Pancreas (tissue), 10 donors: ENCODE results near the gene LRRC3. TPM values are rescaled to one million over a fixed set of nuclear protein-coding genes. Genes with fewer than 3 reads are reported as not detected.
A peak's percentile ranks its signal among the peaks of the same experiment; 100 is the strongest.
"Not testable (repeated sequence)": the region's sequence is repeated elsewhere in the genome, so short reads cannot be mapped to it uniquely, and the experiment has no call there.

ENCODE experiments used
- ATAC-seq, 4 donors: fragments of 200-7000 bp; cut with Tn5 transposase; one replicate each; pipeline versions ENCODE4 v1.8.0 to v1.9.1; 2020; ENCODE audit warnings: mild to moderate bottlenecking in 4 of 4, moderate library complexity in 4 of 4
- DNase-seq, 6 donors: peaks; one replicate each; pipeline ENCODE4 v3.0.0-alpha.2; 2020
- FAIRE-seq: peaks from 2 replicates; lab custom pipeline; 2012; peaks lifted over from hg19 to GRCh38; lab: Jason Lieb, UNC
- H3K27ac ChIP-seq, 4 donors: fragments of 200-600 bp; sonication (generic); 1 replicate in 3 of 4; 2 replicates in 1 of 4; pipeline versions ENCODE4 v1.5.0 to v1.8.0; 2020
- H3K27me3 ChIP-seq, 4 donors: fragments of 200-600 bp; one replicate each; pipeline ENCODE4 v1.8.0; 2021
- H3K36me3 ChIP-seq, 3 donors: fragments of 200-600 bp; sonication (generic) in 1 of 3; one replicate each; pipeline versions ENCODE4 v1.5.0 to v1.8.0; 2020 to 2021
- H3K4me1 ChIP-seq, 3 donors: fragments of 200-600 bp; one replicate each; pipeline ENCODE4 v1.8.0; 2021
- H3K4me3 ChIP-seq, 4 donors: fragments of 200-600 bp; sonication (generic) in 2 of 4; one replicate each; pipeline versions ENCODE4 v1.5.0 to v1.8.0; 2020 to 2021
- H3K9me3 ChIP-seq, 4 donors: fragments of 200-600 bp; one replicate each; pipeline ENCODE4 v1.8.0; 2021
- CTCF ChIP-seq, 4 donors: fragments of 200-600 bp; sonication (generic) in 3 of 4; IDR thresholded peaks; one replicate each; pipeline versions ENCODE4 v1.5.0 to v1.8.0; 2021; ENCODE audit warnings: antibody characterized with exemption in 4 of 4
- WGBS, 2 donors: extraction: QIAGEN DNeasy Blood & Tissue Kit; methylation state at CpG; one replicate each; pipeline ENCODE4 v1.1.7; 2013; 5-methylcytosine and 5-hydroxymethylcytosine counted together
- intact Hi-C, 3 donors: fragments of 100-400 bp; cut with DNase I; formaldehyde crosslinking; loops; one replicate each; pipeline versions ENCODE4 v1.11.1 to v1.14.2; 2022
- polyA plus RNA-seq, 2 donors: library from polyadenylated mRNA; stranded (reverse); fragments of 200-250 nt; gene quantifications; one replicate each; pipeline ENCODE4 v1.2.3, GENCODE V29; 2013
- total RNA-seq, 6 donors: library from RNA; stranded (reverse); fragmentation: NEBNext Ultra II Directional in 4 of 6; extraction: Animal tissue kit (Norgen Biotek cat#: 25700) in 4 of 6; gene quantifications; one replicate each; pipeline versions ENCODE4 v1.2.1 to v1.2.4, GENCODE V29; 2021 to 2023
- donor health status: healthy with polysubstance abuse.
- donor health status: DM: no; HTN: no; CAD: no; lungs with moderate emphysema.
- donor health status: DM: no; HTN: no; CAD: no.
- donor health status: control.
- donor health status: control.
- donor health status: Bipolar disorder and iron deficiency.
- donor health status: DM: yes; HTN: yes; CAD: no.
- donor health status: DM: no; HTN: no; CAD: no.
- donor health status: DM: no; HTN: no; CAD: no.
- donor health status: DM: yes; HTN: yes; CAD: no.

Gene LRRC3
- total and polyA plus RNA-seq, 8 donors: 0.35 to 1.7 (median 0.47) TPM

GRCh38 chr21:44416193-44416592 lies 39.1 kb upstream of the LRRC3 start:
- WGBS, 2 donors: 46 to 57% methylated on average over 8 of the region's 8 CpGs
- no peak overlapping the region for H3K4me3 ChIP-seq
- no peak overlapping the region for H3K27ac ChIP-seq
- no peaks in the 10 kb centered on the region for H3K36me3 ChIP-seq
- FAIRE-seq (no peak), DNase-seq (peak in 2 of 6 donors; percentile 4 to 35), ATAC-seq (no peak)
- H3K4me1 ChIP-seq: no peaks in the 10 kb centered on the region
- H3K9me3 ChIP-seq: no peaks in the 10 kb centered on the region
- intact Hi-C loops: no loop called here
- H3K27me3 ChIP-seq: no peaks in the 10 kb centered on the region
- TF ChIP-seq CTCF (IDR thresholded peaks at IDR 0.05): no peak

- H3K9me3 ChIP-seq, H3K4me3 ChIP-seq, ATAC-seq, FAIRE-seq, intact Hi-C loops, H3K27me3 ChIP-seq, H3K27ac ChIP-seq, H3K4me1 ChIP-seq, H3K36me3 ChIP-seq: not testable (repeated sequence)
- WGBS, 2 donors: 81 to 89% methylated on average over 20 to 21 of the region's 21 CpGs
- DNase-seq: peak in 2 of 6 donors; percentile 4 to 16
Observed at GRCh38 chr21:44417621-44418107, 37.6 kb upstream of the LRRC3 start.

GRCh38 chr21:44418108-44418875 lies 37.0 kb upstream of the LRRC3 start:
- Histone ChIP-seq H3K4me1 (no peaks in the 10 kb centered on the region), H3K4me3 (no peak overlapping the region), H3K36me3 (no peaks in the 10 kb centered on the region), H3K9me3 (no peaks in the 10 kb centered on the region), H3K27ac (no peak overlapping the region), H3K27me3 (no peaks in the 10 kb centered on the region)
- ATAC-seq (no peak), DNase-seq (peak in 2 of 6 donors; percentile 8 to 39), FAIRE-seq (no peak)
- intact Hi-C loops: no loop called here
- TF ChIP-seq CTCF (IDR thresholded peaks at IDR 0.05): no peak
- WGBS, 2 donors: 71 to 81% methylated on average over 25 of the region's 25 CpGs

GRCh38 chr21:44418876-44419230 lies 36.5 kb upstream of the LRRC3 start:
- H3K4me1 ChIP-seq: no peaks in the 10 kb centered on the region
- peak in 2 of 6 donors; percentile 8 to 20 for DNase-seq
- 76 to 88% methylated on average over 8 of the region's 8 CpGs for WGBS, 2 donors
- H3K36me3 ChIP-seq: no peaks in the 10 kb centered on the region
- TF ChIP-seq CTCF (IDR thresholded peaks at IDR 0.05): no peak
- intact Hi-C loops: no loop called here
- H3K27ac ChIP-seq: no peak overlapping the region
- no peak overlapping the region for H3K4me3 ChIP-seq
- H3K27me3 ChIP-seq: no peaks in the 10 kb centered on the region
- H3K9me3 ChIP-seq: no peaks in the 10 kb centered on the region
- ATAC-seq: no peak
- no peak for FAIRE-seq

GRCh38 chr21:44419679-44420078 lies 35.6 kb upstream of the LRRC3 start:
- DNase-seq: peak in 1 of 6 donors; percentile 2
- FAIRE-seq: no peak

More at GRCh38 chr21:44419679-44420078, 35.6 kb upstream of the LRRC3 start:
- Histone ChIP-seq H3K27me3 (no peaks in the 10 kb centered on the region), H3K9me3 (no peaks in the 10 kb centered on the region), H3K4me1 (no peaks in the 10 kb centered on the region), H3K4me3 (no peak overlapping the region), H3K27ac (no peak overlapping the region), H3K36me3 (no peaks in the 10 kb centered on the region)
- no peak for TF ChIP-seq CTCF (IDR thresholded peaks at IDR 0.05)
- WGBS, 2 donors: 85 to 91% methylated on average over 3 of the region's 3 CpGs
- intact Hi-C loops: no loop called here
- no peak for ATAC-seq
